ENCODE data around the gene ZC3H7B. TPM values are rescaled to one million over a fixed set of nuclear protein-coding genes. Genes with fewer than 3 reads are reported as not detected.

The ZC3H7B gene
- total and polyA plus RNA-seq, 2 donors (not counting 3 experiments of a cell fraction or from before 2014, with no cell fraction given): 66.8 to 95.9 TPM

- dilution Hi-C loops (cut with MboI; ENCODE audit: extremely low pct_ligation_motif_present, low sequenced_read_pairs) (no loop called here), intact Hi-C loops (cut with micrococcal nuclease) (no loop called here)
- Histone ChIP-seq H3K79me2 (ENCODE audit: control insufficient read depth, insufficient read depth, low read length) (peaks cover 19% of the 10 kb centered on the region), H3K4me1 (ENCODE audit: control insufficient read depth, extremely low read depth, insufficient read depth, low read length) (no peaks in the 10 kb centered on the region), H3K9me3 (replicated peaks; ENCODE audit: control insufficient read depth, insufficient read depth, low read length) (no peaks in the 10 kb centered on the region), H4K20me1 (replicated peaks; ENCODE audit: control insufficient read depth, extremely low read depth, insufficient read depth, low read length) (no peaks in the 10 kb centered on the region), H3K9ac (replicated peaks; ENCODE audit: extremely low read depth, insufficient read depth, low read length) (no peak overlapping the region), H3K4me2 (ENCODE audit: insufficient read depth, low read length) (no peak overlapping the region), H3K36me3 (ENCODE audit: control insufficient read depth in 2 of 2, extremely low read depth in 1 of 2, insufficient read depth in 2 of 2, low read length in 2 of 2) (peaks cover 23 to 56% of the 10 kb centered on the region in 2 experiments), H3K4me3 (replicated peaks in 1 of 3; ENCODE audit: insufficient read depth in 1 of 3, low read depth in 1 of 3, low read length in 3 of 3) (no peak overlapping the region), H3K27ac (ENCODE audit: insufficient read depth, low read depth, low read length) (no peak overlapping the region), H3K27me3 (ENCODE audit: control insufficient read depth in 2 of 2, insufficient read depth in 2 of 2, low read length in 2 of 2) (no peaks in the 10 kb centered on the region), H2AFZ (ENCODE audit: low read depth, low read length) (no peak overlapping the region), H3K9me1 (replicated peaks; ENCODE audit: control insufficient read depth, extremely low read depth, insufficient read depth, low read length) (no peaks in the 10 kb centered on the region)
- BruUV-seq (replicated peaks): no TSS peak
- DNase-seq (ENCODE audit: low read depth, low spot score): no peak
- CTCF ChIA-PET: interaction anchor here (0.8 to 1.4 kb wide), 4 partner anchors 9 to 342 kb away, joined by 3 to 4 read pairs (median 4); no protein-coding TSS in a partner anchor
- FAIRE-seq: no peak
- no peak for TF ChIP-seq CTCF (IDR thresholded peaks at IDR 0.05; ENCODE audit: extremely low read depth in 1 of 2, insufficient read depth in 1 of 2, low read depth in 1 of 2, low read length in 2 of 2)
- no peak for TF ChIP-seq MYC (IDR thresholded peaks at IDR 0.05; ENCODE audit: low read depth, low read length)
- TF ChIP-seq POLR2A (IDR thresholded peaks at IDR 0.05; ENCODE audit: low read depth, low read length): no peak
- no peak for TF ChIP-seq JUN (IDR thresholded peaks at IDR 0.05; ENCODE audit: borderline replicate concordance, insufficient read depth, insufficient read length, low read depth)
- TF ChIP-seq MAX (IDR thresholded peaks at IDR 0.05; ENCODE audit: insufficient read depth, insufficient read length): no peak
- TF ChIP-seq POLR2AphosphoS5 (IDR thresholded peaks at IDR 0.05; ENCODE audit: insufficient read depth, low read depth, low read length): no peak
- no peak for TF ChIP-seq FOS (IDR thresholded peaks at IDR 0.05; ENCODE audit: borderline replicate concordance, insufficient read depth, low read length)
- POLR2A ChIA-PET: no interaction called here
Observed at GRCh38 chr22:41264408-41264941, 36.9 kb upstream of the ZC3H7B start.

Data from endothelial cell of umbilical vein (primary cell).